Measurements from ENCODE around the gene PLXDC1. TPM values are rescaled to one million over a fixed set of nuclear protein-coding genes. Genes with fewer than 3 reads are reported as not detected.

The PLXDC1 gene
- total and polyA plus RNA-seq, 2 donors, result 7.1 to 12.7 TPM

DNA sequence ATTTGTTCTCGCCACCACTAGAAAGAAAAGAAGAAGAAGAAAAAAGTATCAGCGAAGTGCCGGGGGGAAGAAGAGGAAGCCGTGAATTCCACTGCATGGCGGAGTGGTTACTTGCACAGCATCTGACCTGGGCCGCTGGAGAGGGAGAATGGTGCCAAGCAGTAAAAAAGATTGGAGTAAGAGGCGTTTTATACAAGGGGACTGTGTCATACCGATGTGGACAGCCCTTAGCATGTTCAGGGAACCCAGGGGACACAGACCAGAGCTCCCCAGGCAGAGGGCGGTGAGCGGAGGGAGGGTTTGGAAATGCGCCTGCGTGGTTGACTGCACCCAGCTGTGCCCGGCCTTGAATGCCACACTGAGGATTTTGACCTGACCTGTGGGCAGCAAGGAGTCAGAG, 52.8 kb downstream of the PLXDC1 start:
- WGBS, result 66% methylated on average over 13 of the region's 13 CpGs
- Histone ChIP-seq H3K27ac (ENCODE audit: low read depth) (no peak overlapping the region), H3K36me3 (ENCODE audit: insufficient read depth) (no peaks in the 10 kb centered on the region), H3K4me1 (ENCODE audit: insufficient read depth) (no peaks in the 10 kb centered on the region), H3K4me3 (ENCODE audit: low read depth, low read length) (no peak overlapping the region)
- no peak for DNase-seq (ENCODE audit: extremely low spot score)

DNA sequence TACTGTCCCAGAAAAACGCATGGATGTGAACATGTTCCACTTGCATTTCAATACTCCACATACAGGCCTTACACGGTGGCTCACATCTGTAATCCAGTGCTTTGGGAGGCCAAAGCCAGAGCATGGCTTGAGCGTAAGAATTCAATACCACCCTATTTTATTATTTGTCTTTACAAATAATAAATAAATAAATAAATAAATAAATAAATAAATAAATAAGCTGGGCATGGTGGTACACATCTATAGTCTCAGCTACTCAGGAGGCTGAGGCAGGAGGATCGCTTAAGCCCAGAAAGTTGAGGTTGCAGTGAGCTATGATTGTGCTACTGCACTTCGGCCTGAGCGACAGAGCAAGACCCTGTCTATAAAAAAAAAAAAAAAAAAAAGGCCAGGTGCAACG, 53.9 kb downstream of the PLXDC1 start:
- no peak overlapping the region for H3K4me3 ChIP-seq (ENCODE audit: low read depth, low read length)
- H3K4me1 ChIP-seq (ENCODE audit: insufficient read depth), result no peaks in the 10 kb centered on the region
- DNase-seq (ENCODE audit: extremely low spot score), result no peak
- WGBS, result 88% methylated on average over 7 of the region's 7 CpGs
- no peak overlapping the region for H3K27ac ChIP-seq (ENCODE audit: low read depth)
- no peaks in the 10 kb centered on the region for H3K36me3 ChIP-seq (ENCODE audit: insufficient read depth)

DNA sequence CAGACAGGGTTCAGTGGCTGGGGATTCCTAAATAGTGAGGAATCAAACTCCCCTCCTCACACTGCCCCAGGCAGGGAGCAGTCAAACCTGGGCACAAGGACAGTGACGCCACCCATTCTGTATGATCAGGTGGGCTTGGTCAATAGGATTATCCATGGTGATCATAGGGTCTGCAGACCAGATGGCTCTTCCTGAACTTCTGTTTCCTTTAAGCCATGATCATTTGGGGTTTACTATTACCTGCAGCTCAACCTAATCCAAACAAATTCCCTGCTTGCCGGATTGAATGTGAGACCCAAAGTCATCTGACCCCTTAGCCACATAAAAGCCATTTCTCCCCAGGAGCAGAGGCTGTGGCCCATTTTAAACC, 54.3 kb downstream of the PLXDC1 start:
- DNase-seq (ENCODE audit: extremely low spot score), result no peak
- no peaks in the 10 kb centered on the region for H3K4me1 ChIP-seq (ENCODE audit: insufficient read depth)
- H3K4me3 ChIP-seq (ENCODE audit: low read depth, low read length), result no peak overlapping the region
- WGBS, result 82% methylated on average over 2 of the region's 2 CpGs
- H3K36me3 ChIP-seq (ENCODE audit: insufficient read depth), result no peaks in the 10 kb centered on the region
- H3K27ac ChIP-seq (ENCODE audit: low read depth), result no peak overlapping the region

DNA sequence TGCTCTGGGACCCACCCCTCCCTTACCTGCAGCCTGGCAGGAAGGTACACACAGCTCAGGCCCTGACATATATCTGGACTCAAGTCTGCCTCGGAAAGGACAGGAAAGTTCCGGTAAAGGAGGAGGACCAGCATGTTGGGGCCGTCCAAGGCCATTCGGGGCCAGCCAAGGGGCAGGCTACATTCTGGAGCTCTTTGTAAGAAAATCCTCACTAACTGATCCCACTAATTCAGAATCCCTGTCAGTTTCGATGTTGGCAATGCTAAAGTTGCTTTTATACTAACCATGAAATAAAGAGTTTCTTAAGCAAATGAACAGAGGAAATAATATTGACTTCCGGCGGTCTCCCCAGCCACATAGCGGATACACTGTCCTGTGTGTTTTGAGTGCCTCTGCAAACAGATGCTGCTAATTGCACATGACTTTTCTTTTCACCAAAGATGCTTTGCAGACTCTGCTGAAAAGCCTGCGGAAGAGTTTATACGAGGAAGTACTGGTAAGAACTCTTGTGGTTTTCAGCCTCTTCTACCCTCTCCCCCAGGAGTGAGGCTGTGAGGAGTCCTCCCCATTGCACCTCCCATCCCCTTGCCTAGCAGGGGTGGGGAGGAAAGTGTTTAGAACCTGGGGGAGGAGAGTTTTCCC, 54.8 kb downstream of the PLXDC1 start:
- 48% methylated on average over 10 of the region's 10 CpGs for WGBS
- no peak for DNase-seq (ENCODE audit: extremely low spot score)
- Histone ChIP-seq H3K27ac (ENCODE audit: low read depth) (no peak overlapping the region), H3K36me3 (ENCODE audit: insufficient read depth) (no peaks in the 10 kb centered on the region), H3K4me1 (ENCODE audit: insufficient read depth) (no peaks in the 10 kb centered on the region), H3K4me3 (ENCODE audit: low read depth, low read length) (no peak overlapping the region)

DNA sequence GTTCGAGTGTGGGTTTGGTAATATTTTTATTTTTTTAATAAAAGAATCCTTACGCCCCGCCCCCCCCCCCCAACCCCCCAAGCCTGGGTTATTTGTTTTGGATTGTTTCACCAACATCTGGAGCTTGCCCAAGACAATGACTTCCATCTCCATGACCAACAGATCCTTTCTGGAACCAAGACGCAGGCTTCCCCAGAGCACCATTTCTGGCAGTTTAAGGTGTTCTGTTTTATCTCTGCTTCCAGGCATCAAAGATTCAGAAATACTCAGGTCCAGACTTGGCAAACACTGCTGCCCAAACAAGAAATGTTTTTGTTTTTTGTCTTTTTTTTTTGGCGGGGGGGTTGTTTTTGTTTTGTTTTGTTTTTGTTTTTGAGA, 56.1 kb downstream of the PLXDC1 start:
- no peak overlapping the region for H3K27ac ChIP-seq (ENCODE audit: low read depth)

GRCh38 chr17:39094607-39095308, 56.7 kb downstream of the PLXDC1 start:
- no peak overlapping the region for H3K27ac ChIP-seq (ENCODE audit: low read depth)
- DNase-seq (ENCODE audit: extremely low spot score), result no peak
- WGBS, result 79% methylated on average over 8 of the region's 8 CpGs
- H3K4me3 ChIP-seq (ENCODE audit: low read depth, low read length), result no peak overlapping the region
- H3K36me3 ChIP-seq (ENCODE audit: insufficient read depth), result no peaks in the 10 kb centered on the region
- H3K4me1 ChIP-seq (ENCODE audit: insufficient read depth), result no peaks in the 10 kb centered on the region

More for the DNA sequence above, 56.1 kb downstream of the PLXDC1 start:
- H3K4me3 ChIP-seq (ENCODE audit: low read depth, low read length), result no peak overlapping the region
- no peaks in the 10 kb centered on the region for H3K4me1 ChIP-seq (ENCODE audit: insufficient read depth)
- no peak for DNase-seq (ENCODE audit: extremely low spot score)
- 41% methylated on average over 5 of the region's 5 CpGs for WGBS
- H3K36me3 ChIP-seq (ENCODE audit: insufficient read depth), result no peaks in the 10 kb centered on the region

- Histone ChIP-seq H3K27ac (ENCODE audit: low read depth) (no peak overlapping the region), H3K4me3 (ENCODE audit: low read depth, low read length) (no peak overlapping the region), H3K36me3 (ENCODE audit: insufficient read depth) (no peaks in the 10 kb centered on the region), H3K4me1 (ENCODE audit: insufficient read depth) (no peaks in the 10 kb centered on the region)
- 75% methylated on average over 6 of the region's 6 CpGs for WGBS
- DNase-seq (ENCODE audit: extremely low spot score), result no peak
These were observed 58.7 kb downstream of the PLXDC1 start for GRCh38 chr17:39092692-39093230.

DNA sequence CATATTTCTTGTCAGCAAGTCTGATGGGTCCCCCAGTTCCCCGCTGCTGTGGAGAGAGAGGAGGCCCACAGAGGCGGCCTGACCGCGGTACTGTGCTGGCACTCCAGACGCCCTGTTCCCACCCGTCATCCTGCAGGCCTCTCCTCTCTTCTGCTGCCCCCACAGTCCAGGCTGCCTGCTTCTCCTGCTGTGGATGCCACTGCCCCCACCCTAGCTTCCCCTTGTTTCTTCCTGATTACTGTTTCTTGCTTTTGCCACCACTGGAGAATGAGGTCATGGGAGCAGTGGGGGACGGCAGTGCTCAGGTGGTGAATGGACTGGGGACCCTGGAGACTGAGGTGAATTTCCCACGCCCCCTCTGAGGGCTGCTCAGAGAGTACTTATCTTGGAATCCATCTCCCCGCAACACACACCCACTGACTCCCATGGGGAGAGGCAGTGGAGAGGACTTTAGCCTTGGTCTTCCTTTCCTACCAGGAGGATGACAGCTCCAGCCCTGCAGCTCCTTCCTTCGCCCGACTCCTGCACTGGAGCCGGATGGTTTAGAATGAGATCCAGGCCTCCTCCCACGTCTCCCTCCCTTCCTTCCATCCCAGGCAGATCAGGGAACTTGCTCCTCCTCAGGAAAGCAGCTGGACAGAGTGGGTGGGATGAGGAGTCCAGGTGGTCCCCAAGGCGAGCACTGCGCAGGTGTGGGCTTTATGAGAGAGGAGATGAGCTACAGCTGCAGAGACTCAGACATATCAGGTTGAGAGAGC, 60.4 kb downstream of the PLXDC1 start:
- Histone ChIP-seq H3K36me3 (ENCODE audit: insufficient read depth) (no peaks in the 10 kb centered on the region), H3K4me3 (ENCODE audit: low read depth, low read length) (no peak overlapping the region), H3K4me1 (ENCODE audit: insufficient read depth) (no peaks in the 10 kb centered on the region), H3K27ac (ENCODE audit: low read depth) (no peak overlapping the region)
- WGBS, result 87% methylated on average over 15 of the region's 15 CpGs
- no peak for DNase-seq (ENCODE audit: extremely low spot score)

DNA sequence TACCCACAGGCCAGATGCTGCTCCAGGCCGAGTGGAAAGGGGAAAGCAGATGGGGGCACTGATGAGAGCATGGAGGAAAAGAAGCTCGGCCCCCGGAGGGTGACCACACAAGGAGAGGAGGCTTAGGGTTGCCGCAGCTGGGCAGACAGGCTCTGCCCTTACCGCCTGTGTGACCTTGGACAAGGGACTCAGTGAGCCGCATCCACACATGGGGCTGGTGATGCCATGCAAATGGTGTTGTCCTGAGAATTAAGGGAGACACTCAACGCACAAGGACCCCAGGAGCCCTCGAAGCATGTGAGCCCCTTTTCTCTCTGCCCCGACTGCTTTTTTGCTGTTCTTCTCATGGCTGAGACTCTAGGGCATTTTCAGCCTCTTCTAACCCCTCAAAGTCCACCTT, 61.0 kb downstream of the PLXDC1 start:
- no peaks in the 10 kb centered on the region for H3K36me3 ChIP-seq (ENCODE audit: insufficient read depth)
- DNase-seq (ENCODE audit: extremely low spot score), result no peak
- H3K27ac ChIP-seq (ENCODE audit: low read depth), result no peak overlapping the region
- no peaks in the 10 kb centered on the region for H3K4me1 ChIP-seq (ENCODE audit: insufficient read depth)
- 92% methylated on average over 9 of the region's 9 CpGs for WGBS
- no peak overlapping the region for H3K4me3 ChIP-seq (ENCODE audit: low read depth, low read length)

GRCh38 chr17:39084558-39084957, 66.9 kb downstream of the PLXDC1 start:
- Histone ChIP-seq H3K36me3 (ENCODE audit: insufficient read depth) (no peaks in the 10 kb centered on the region), H3K27ac (ENCODE audit: low read depth) (no peak overlapping the region), H3K4me1 (ENCODE audit: insufficient read depth) (no peaks in the 10 kb centered on the region), H3K4me3 (ENCODE audit: low read depth, low read length) (no peak overlapping the region)
- WGBS, result 87% methylated on average over 11 of the region's 11 CpGs
- no peak for DNase-seq (ENCODE audit: extremely low spot score)

GRCh38 chr17:39083270-39083669, 68.2 kb downstream of the PLXDC1 start:
- 89% methylated on average over 5 of the region's 5 CpGs for WGBS
- H3K4me3 ChIP-seq (ENCODE audit: low read depth, low read length), result no peak overlapping the region
- H3K27ac ChIP-seq (ENCODE audit: low read depth), result no peak overlapping the region

GRCh38 chr17:39082482-39082881, 69.0 kb downstream of the PLXDC1 start:
- Histone ChIP-seq H3K4me1 (ENCODE audit: insufficient read depth) (no peaks in the 10 kb centered on the region), H3K4me3 (ENCODE audit: low read depth, low read length) (no peak overlapping the region), H3K27ac (ENCODE audit: low read depth) (no peak overlapping the region), H3K36me3 (ENCODE audit: insufficient read depth) (no peaks in the 10 kb centered on the region)
- 36% methylated on average over 1 of the region's 1 CpG for WGBS
- DNase-seq (ENCODE audit: extremely low spot score), result no peak

More at GRCh38 chr17:39083270-39083669, 68.2 kb downstream of the PLXDC1 start:
- H3K36me3 ChIP-seq (ENCODE audit: insufficient read depth), result no peaks in the 10 kb centered on the region
- H3K4me1 ChIP-seq (ENCODE audit: insufficient read depth), result no peaks in the 10 kb centered on the region
- no peak for DNase-seq (ENCODE audit: extremely low spot score)

- H3K27ac ChIP-seq (ENCODE audit: low read depth), result no peak overlapping the region
- DNase-seq (ENCODE audit: extremely low spot score), result no peak
- no peaks in the 10 kb centered on the region for H3K4me1 ChIP-seq (ENCODE audit: insufficient read depth)
- no peak overlapping the region for H3K4me3 ChIP-seq (ENCODE audit: low read depth, low read length)
- WGBS, result 92% methylated on average over 1 of the region's 1 CpG
- no peaks in the 10 kb centered on the region for H3K36me3 ChIP-seq (ENCODE audit: insufficient read depth)
These were observed 69.6 kb downstream of the PLXDC1 start for GRCh38 chr17:39081851-39082250.
